Kidney (tissue), 14 donors: ENCODE data around the gene OSTN. TPM values are rescaled to one million over a fixed set of nuclear protein-coding genes. Genes with fewer than 3 reads are reported as not detected.
A peak's percentile ranks its signal among the peaks of the same experiment; 100 is the strongest.
"Not testable (repeated sequence)": the region's sequence is repeated elsewhere in the genome, so short reads cannot be mapped to it uniquely, and the experiment has no call there.

Experiments
- DNase-seq, 5 donors: peaks; one replicate each; pipeline ENCODE4 v3.0.0-alpha.2; 2013 to 2020
- FAIRE-seq: peaks from 2 replicates; lab custom pipeline; 2012; peaks lifted over from hg19 to GRCh38; lab: Jason Lieb, UNC
- H3K27ac ChIP-seq, 2 donors: one replicate each; pipeline ENCODE4 v1.7.0; 2013; ENCODE audit warnings: low read depth in 2 of 2, low read length in 2 of 2, inconsistent platforms in 1 of 2
- H3K27me3 ChIP-seq: one replicate; pipeline ENCODE4 v1.7.1; 2013; ENCODE audit warnings: low read length, inconsistent platforms; ENCODE audit not compliant: control insufficient read depth, insufficient read depth
- H3K36me3 ChIP-seq, 3 donors: one replicate each; pipeline versions ENCODE4 v1.7.0 to v1.7.1; 2013; ENCODE audit warnings: low read length in 3 of 3, control low read depth in 1 of 3, inconsistent platforms in 1 of 3; ENCODE audit not compliant: insufficient read depth in 3 of 3, control insufficient read depth in 2 of 3
- H3K4me1 ChIP-seq, 3 donors: one replicate each; pipeline versions ENCODE4 v1.7.0 to v1.7.1; 2013; ENCODE audit warnings: low read length in 3 of 3, inconsistent platforms in 1 of 3, low read depth in 1 of 3; ENCODE audit not compliant: control insufficient read depth in 2 of 3, insufficient read depth in 2 of 3
- H3K4me3 ChIP-seq, 3 donors: one replicate each; pipeline versions ENCODE4 v1.7.0 to v1.8.1; 2013; ENCODE audit warnings: low read length in 3 of 3, control low read depth in 1 of 3, inconsistent platforms in 1 of 3
- H3K9ac ChIP-seq, 3 donors: one replicate each; pipeline versions ENCODE4 v1.7.0 to v1.7.1; 2013; ENCODE audit warnings: low read length in 3 of 3, control low read depth in 1 of 3, inconsistent platforms in 1 of 3
- H3K9me3 ChIP-seq, 3 donors: one replicate each; pipeline versions ENCODE4 v1.7.0 to v1.7.1; 2013; ENCODE audit warnings: low read length in 3 of 3, control low read depth in 1 of 3, inconsistent platforms in 1 of 3; ENCODE audit not compliant: control insufficient read depth in 2 of 3, insufficient read depth in 1 of 3
- CTCF ChIP-seq: IDR thresholded peaks from 3 replicates; pipeline ENCODE4 v1.5.1; 2012; ENCODE audit warnings: mild to moderate bottlenecking, moderate library complexity, borderline replicate concordance; ENCODE audit not compliant: insufficient read depth; ENCODE audit errors: extremely low read depth
- intact Hi-C: fragments of 100-400 bp; cut with DNase I; formaldehyde crosslinking; loops from one replicate; pipeline ENCODE4 v1.11.1; 2022
- polyA plus RNA-seq: library from polyadenylated mRNA; stranded (reverse); fragments of 350-450 nt; fragmentation: Illumina TruSeq; extraction: RNeasy Lipid Tissue Mini Kit (QIAGEN cat#74804); gene quantifications from one replicate; pipeline ENCODE4 v1.2.3, GENCODE V29; 2014; ENCODE audit warnings: low read depth, low replicate concordance; ENCODE audit not compliant: insufficient read depth
- total RNA-seq: library from RNA; stranded (reverse); fragmentation: NEBNext Ultra II Directional; extraction: Animal tissue kit (Norgen Biotek cat#: 25700); gene quantifications from one replicate; pipeline ENCODE4 v1.2.1, GENCODE V29; 2021
- donor health status: control.
- donor health status: control.
- donor health status: control.
- donor health status: control.
- donor health status: control.
- donor health status: DM: yes; HTN: yes; CAD: no.
- donor health status: Normal renal cell carcinoma (clear cell type).

OSTN gene
- total and polyA plus RNA-seq, 2 donors from 2014 or later: not detected

- no peak for TF ChIP-seq CTCF
- FAIRE-seq (no peak), DNase-seq (no peak)
- Histone ChIP-seq H3K36me3 (no peaks in the 10 kb centered on the region), H3K9ac (no peak overlapping the region), H3K27ac (no peak overlapping the region), H3K9me3 (no peaks in the 10 kb centered on the region), H3K4me1 (no peaks in the 10 kb centered on the region), H3K4me3 (no peak overlapping the region), H3K27me3 (no peaks in the 10 kb centered on the region)
- intact Hi-C loops: no loop called here
These were observed 22.8 kb upstream of the OSTN start for GRCh38 chr3:191176038-191176785.

- H3K9ac ChIP-seq, intact Hi-C loops, DNase-seq, FAIRE-seq, H3K4me3 ChIP-seq, H3K9me3 ChIP-seq, H3K36me3 ChIP-seq, H3K27ac ChIP-seq, H3K27me3 ChIP-seq, H3K4me1 ChIP-seq: not testable (repeated sequence)
These were observed 13.7 kb upstream of the OSTN start for GRCh38 chr3:191185382-191185781.

- H3K27ac ChIP-seq, FAIRE-seq, intact Hi-C loops: not testable (repeated sequence)
These were observed 10.8 kb upstream of the OSTN start for GRCh38 chr3:191188246-191188645.

GRCh38 chr3:191192270-191192669, 6.8 kb upstream of the OSTN start:
- H3K36me3 ChIP-seq, H3K9ac ChIP-seq, H3K9me3 ChIP-seq, H3K4me3 ChIP-seq, H3K27ac ChIP-seq, intact Hi-C loops, H3K27me3 ChIP-seq, FAIRE-seq, H3K4me1 ChIP-seq, DNase-seq: not testable (repeated sequence)

More at GRCh38 chr3:191188246-191188645, 10.8 kb upstream of the OSTN start:
- not testable (repeated sequence) for H3K4me1 ChIP-seq, H3K27me3 ChIP-seq, DNase-seq, H3K36me3 ChIP-seq, H3K9ac ChIP-seq, H3K4me3 ChIP-seq, H3K9me3 ChIP-seq

- Histone ChIP-seq H3K27ac (no peak overlapping the region), H3K36me3 (no peaks in the 10 kb centered on the region), H3K9ac (no peak overlapping the region), H3K4me1 (no peaks in the 10 kb centered on the region), H3K9me3 (no peaks in the 10 kb centered on the region), H3K27me3 (no peaks in the 10 kb centered on the region), H3K4me3 (no peak overlapping the region)
- peak; percentile 72 for FAIRE-seq
- no peak for DNase-seq
- intact Hi-C loops: no loop called here
- no peak for TF ChIP-seq CTCF
These were observed 6.1 kb upstream of the OSTN start for GRCh38 chr3:191192941-191193340.
